Measurements from ENCODE around the gene HCAR1.

DNA sequence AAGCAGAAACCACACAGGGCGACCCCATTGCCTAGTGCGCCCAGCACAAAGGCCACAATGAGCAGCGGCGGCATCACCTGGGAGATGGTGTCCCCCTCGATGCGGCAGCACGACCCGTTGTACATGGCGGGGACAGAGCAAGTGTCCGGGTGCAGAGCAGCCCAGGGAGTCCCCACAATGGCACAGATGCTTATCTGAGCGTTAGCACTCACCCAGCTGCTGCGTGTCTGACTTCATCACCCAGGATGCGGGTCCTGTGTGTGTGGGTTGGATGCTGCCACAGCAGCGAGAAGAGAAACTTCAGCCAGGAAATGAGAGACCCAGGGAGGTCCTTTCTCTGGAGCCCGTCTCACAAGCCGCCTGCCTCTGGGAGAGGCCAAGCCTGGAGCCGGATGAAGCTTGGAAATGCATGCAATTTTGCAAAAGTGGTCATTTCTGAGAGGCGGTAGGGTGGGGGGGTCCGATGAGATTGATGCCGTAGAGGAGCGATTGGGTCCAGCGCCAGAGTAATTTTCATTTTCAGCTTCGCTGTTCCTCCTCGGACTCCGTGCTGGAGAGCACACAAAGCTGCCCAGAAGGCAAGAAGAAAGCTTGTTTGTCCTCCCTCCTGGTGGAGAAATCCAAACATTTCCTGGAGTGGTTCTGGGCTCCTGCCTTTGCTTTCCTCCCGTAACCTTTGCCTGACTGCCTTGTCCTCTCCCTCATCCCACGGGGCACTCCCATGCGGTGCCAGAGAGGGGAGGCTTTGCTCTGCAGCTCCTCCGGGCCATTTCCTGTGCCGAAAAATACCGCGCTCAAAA lies at the start of gene HCAR1:
- TF ChIP-seq, protein P1, sequence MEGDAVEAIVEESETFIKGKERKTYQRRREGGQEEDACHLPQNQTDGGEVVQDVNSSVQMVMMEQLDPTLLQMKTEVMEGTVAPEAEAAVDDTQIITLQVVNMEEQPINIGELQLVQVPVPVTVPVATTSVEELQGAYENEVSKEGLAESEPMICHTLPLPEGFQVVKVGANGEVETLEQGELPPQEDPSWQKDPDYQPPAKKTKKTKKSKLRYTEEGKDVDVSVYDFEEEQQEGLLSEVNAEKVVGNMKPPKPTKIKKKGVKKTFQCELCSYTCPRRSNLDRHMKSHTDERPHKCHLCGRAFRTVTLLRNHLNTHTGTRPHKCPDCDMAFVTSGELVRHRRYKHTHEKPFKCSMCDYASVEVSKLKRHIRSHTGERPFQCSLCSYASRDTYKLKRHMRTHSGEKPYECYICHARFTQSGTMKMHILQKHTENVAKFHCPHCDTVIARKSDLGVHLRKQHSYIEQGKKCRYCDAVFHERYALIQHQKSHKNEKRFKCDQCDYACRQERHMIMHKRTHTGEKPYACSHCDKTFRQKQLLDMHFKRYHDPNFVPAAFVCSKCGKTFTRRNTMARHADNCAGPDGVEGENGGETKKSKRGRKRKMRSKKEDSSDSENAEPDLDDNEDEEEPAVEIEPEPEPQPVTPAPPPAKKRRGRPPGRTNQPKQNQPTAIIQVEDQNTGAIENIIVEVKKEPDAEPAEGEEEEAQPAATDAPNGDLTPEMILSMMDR (IDR thresholded peaks at IDR 0.05; ENCODE audit: insufficient read depth, low read length): no peak
- TF ChIP-seq, protein P2, sequence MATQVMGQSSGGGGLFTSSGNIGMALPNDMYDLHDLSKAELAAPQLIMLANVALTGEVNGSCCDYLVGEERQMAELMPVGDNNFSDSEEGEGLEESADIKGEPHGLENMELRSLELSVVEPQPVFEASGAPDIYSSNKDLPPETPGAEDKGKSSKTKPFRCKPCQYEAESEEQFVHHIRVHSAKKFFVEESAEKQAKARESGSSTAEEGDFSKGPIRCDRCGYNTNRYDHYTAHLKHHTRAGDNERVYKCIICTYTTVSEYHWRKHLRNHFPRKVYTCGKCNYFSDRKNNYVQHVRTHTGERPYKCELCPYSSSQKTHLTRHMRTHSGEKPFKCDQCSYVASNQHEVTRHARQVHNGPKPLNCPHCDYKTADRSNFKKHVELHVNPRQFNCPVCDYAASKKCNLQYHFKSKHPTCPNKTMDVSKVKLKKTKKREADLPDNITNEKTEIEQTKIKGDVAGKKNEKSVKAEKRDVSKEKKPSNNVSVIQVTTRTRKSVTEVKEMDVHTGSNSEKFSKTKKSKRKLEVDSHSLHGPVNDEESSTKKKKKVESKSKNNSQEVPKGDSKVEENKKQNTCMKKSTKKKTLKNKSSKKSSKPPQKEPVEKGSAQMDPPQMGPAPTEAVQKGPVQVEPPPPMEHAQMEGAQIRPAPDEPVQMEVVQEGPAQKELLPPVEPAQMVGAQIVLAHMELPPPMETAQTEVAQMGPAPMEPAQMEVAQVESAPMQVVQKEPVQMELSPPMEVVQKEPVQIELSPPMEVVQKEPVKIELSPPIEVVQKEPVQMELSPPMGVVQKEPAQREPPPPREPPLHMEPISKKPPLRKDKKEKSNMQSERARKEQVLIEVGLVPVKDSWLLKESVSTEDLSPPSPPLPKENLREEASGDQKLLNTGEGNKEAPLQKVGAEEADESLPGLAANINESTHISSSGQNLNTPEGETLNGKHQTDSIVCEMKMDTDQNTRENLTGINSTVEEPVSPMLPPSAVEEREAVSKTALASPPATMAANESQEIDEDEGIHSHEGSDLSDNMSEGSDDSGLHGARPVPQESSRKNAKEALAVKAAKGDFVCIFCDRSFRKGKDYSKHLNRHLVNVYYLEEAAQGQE (IDR thresholded peaks at IDR 0.05; ENCODE audit: insufficient replicate concordance, low read depth): no peak
- TF ChIP-seq POLR2AphosphoS5 (IDR thresholded peaks at IDR 0.05; ENCODE audit: low read depth) (no peak), GABPA (IDR thresholded peaks at IDR 0.05; ENCODE audit: low read depth) (no peak)

All from HL-60 (cell line).